Nucleus accumbens (tissue), 56 donors: Measurements from ENCODE around the gene ACAT2.
"Not testable (repeated sequence)": the region's sequence is repeated elsewhere in the genome, so short reads cannot be mapped to it uniquely, and the experiment has no call there.

ENCODE experiments used
- DNase-seq, 56 donors: peaks; one replicate each; lab custom pipeline; 2025; lab: John Stamatoyannopoulos, UW

The ACAT2 gene

DNA sequence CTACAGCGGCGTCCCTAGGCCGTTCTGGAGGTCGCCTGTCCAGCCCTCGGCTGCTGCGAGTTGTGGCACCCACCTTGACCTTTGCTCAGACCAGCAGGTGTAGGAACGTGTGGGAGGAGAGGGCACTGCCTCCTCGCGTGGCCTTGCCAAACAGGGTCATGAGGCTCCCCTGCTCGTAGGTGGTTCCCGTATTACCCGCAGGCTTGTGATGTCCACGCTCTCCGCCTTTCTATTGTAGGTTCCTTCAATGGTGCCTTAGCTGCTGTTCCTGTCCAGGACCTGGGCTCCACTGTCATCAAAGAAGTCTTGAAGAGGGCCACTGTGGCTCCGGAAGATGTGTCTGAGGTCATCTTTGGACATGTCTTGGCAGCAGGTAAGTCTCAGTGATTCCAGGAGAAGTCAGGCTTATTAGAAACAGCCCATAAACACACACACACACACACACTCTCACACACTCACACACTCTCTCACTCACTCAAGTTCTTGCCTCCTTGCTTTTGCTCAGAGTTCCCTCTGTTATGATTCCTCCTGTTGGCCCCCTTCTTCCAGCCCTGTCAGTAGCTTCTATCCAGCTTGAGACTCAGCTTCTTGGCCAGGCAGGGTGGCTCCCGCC, 942 bp downstream of the ACAT2 start:
- DNase-seq = peak in 8 of 56 donors; percentile 26 to 60 (median 43)

GRCh38 chr6:159766906-159767305, 5.1 kb downstream of the ACAT2 start:
- DNase-seq = no peak

DNA sequence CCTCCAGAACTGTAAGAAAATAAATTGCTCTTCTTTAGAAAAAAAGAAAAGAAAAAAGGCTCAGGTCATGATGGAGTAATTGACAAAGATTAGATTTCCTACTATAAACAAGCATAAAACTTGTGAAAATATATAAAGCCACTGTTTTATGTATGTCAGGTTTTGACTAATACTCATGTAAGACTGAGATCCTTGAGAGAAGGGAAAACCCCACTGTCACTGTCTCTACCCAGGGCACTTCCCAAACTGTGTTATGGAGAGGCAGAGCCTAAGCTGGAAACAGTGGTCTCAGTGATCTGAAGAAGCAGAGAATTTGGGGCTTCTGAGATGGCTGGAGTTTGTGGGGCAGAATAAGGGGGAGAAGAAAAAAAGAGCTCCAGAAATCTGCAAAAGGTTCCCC, 7.6 kb downstream of the ACAT2 start:
- no peak for DNase-seq

GRCh38 chr6:159772196-159772595, 10.4 kb downstream of the ACAT2 start:
- no peak for DNase-seq

DNA sequence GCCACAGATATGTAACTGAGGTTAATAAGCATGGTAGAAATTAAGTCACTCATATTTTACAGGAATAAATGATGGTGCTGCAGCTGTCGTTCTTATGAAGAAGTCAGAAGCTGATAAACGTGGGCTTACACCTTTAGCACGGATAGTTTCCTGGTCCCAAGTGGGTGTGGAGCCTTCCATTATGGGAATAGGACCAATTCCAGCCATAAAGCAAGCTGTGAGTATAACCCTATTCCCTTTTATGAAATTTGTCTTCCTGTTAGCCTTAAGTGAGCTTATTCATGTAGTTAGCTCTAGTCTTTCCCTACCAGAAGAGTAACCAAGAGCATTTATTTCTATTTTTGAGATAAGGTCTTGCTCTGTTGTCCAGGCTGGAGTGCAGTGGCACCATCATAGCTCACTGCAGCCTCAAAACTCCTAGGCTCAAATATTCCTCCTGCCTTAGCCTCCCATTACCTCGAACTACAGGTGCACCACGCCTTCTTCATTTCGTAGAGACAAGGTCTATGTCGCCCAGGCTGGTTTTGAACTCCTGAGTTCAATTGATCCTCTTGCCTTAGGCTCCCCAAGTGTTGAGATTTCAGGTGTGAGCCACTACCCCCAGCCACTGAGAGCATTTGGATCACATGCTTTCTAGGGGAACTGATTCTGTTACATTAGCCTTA, 15.5 kb downstream of the ACAT2 start:
- no peak for DNase-seq

DNA sequence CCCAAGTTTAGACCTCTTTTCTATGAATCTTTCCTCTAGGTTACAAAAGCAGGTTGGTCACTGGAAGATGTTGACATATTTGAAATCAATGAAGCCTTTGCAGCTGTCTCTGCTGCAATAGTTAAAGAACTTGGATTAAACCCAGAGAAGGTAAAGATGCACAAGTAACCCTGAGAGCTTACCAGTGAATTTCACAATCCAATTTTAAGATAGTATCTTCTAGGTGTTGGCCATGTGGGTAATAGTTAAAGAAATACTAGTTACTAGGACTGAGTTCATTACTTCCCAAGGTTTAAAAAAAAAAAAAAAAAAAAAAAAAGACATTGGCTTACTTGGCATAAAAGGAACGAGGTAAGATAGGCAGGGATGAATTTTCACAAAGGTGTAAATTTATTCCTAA, 16.3 kb downstream of the ACAT2 start:
- no peak for DNase-seq

DNA sequence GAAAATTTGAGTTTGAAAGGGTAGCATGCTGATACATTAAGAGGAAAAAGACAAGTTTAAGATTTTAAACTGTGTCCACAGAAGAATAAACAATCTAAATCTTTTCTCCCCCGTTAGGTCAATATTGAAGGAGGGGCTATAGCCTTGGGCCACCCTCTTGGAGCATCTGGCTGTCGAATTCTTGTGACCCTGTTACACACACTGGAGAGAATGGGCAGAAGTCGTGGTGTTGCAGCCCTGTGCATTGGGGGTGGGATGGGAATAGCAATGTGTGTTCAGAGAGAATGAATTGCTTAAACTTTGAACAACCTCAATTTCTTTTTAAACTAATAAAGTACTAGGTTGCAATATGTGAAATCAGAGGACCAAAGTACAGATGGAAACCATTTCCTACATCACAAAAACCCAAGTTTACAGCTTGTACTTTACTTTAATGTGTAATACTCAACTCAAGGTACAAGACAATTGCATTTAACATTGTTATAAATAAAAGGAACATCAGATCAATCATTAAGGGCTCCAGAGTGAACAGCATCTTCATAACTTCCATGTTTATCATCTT, 16.8 kb downstream of the ACAT2 start:
- no peak for DNase-seq

- no peak for DNase-seq
Measured at GRCh38 chr6:159788276-159788675, 26.4 kb downstream of the ACAT2 start.

DNA sequence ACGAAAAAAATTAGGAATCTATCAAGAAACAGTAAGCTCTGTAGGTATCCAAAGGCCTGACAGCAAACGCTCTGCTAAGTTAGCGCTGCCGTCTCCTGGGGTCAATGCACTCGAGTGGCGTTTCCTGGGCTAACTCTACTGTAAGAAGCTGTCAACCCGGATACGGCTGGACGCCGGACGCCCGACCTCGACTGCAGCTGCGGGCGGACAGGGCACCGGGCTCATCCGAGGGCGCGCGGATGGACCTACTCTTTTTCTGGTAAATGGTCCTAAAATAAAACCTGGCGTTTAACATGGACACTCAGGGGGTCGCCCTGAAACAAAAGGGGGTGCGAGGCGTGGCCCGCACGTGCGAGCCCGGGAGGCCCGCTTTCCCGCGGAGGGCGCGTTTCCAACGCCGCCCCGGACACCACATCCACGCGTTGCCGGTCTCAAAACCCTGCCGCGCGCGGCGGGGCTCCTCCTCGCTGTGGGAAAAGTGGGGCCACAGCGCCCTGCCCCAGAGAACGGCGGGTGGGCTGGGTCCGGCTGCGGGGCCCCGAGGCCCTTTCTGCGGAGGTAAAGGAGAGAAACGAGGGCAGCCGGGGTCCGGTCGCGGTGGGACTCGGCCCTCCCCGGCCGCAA, 27.0 kb downstream of the ACAT2 start:
- DNase-seq = peak in 5 of 56 donors; percentile 24 to 52 (median 46)

DNA sequence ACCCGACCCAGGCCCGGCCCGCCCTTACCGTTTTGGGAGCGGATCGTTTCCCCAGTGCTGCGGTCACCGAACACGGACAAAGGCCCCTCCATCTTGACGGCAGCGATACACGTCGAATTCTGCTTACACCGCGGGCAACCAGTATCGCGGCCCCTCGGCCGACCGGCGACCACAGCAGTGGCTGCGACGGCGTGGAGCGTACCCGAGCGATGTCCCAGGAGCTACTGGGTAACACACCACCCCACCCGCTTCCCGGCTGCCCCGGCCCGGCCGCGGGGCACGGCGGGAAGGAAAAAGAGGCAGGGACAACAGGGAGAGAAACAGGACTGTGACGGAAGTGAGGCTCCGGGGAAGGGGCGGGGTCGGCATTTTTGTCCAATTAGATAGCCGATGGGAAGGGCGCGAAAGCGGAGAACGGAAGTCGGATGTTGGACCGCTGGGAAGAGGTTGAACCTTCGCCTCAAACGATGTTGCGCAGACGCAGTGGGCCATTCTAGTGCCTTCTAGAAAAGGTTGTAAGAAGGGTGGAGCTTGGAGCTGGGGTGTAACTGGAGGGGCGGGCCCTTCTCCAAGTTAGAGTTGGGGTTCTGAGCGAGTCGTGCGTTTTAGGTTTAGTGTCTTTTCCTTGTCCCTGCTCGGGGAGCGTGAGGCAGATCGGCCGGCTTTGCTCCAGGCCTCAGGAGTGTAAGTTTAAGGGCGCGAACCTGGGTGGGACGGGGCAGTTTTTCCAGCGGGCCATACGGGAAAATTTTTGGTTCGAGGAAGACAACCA, 27.7 kb downstream of the ACAT2 start, which contains the start of gene TCP1:
Gene TCP1, minus strand, starts transcription at position 226 of the 772 bp plus-strand sequence. Its CDS starts 134 bp downstream, at position 92.
- peak; percentile 89 to 100 (median 99) for DNase-seq

DNA sequence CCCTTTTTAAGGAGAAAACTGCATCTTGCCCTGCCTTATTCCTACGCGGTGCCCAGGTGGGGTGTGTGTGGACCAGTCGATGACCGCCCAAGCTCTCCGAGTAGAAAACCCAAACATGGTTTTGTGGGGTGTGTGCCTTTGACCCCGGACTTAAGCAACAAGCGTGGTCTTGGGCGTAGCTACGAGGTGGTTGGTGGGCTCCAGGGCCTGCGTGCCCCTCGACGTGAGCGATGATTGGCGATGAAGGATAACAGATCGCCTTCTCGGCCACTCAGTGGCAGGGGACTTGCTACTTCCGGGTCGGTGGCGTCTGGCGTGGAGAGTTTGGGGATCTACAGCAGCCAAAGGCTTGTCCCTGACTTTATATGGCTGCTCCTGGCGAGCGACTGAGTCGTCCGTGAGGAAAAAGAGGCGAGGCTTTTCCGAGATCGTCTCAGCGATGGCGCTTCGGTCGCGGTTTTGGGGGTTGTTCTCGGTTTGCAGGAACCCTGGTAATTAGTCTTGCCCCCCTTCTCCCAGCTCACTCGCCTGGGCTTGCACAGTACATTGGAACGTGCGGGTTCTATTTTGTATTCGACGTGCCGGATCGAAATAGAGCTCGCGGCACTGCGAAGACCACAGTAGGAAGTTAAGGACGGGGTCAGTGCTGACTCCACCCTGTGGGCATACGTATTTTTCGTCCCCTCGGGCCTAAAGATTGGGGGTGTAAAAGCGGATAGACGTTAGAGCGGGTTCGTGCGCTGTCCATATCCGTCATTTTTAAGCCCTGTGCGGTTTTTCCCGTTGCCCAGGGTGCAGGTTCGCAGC, 28.5 kb downstream of the ACAT2 start, which contains the start of gene MRPL18:
Gene MRPL18, plus strand, starts transcription at position 319 of the 807 bp plus-strand sequence. Its CDS starts 121 bp downstream, at position 440.
- DNase-seq = peak; percentile 79 to 98 (median 94)

- peak in 1 of 56 donors; percentile 3 for DNase-seq
Measured at GRCh38 chr6:159790956-159791598, 29.2 kb downstream of the ACAT2 start.

GRCh38 chr6:159794976-159795375, 33.1 kb downstream of the ACAT2 start:
- not testable (repeated sequence) for DNase-seq

GRCh38 chr6:159797554-159797953, 35.7 kb downstream of the ACAT2 start:
- DNase-seq = no peak

GRCh38 chr6:159800141-159800865, 38.5 kb downstream of the ACAT2 start, which contains the start of gene PNLDC1:
Gene PNLDC1, plus strand, starts transcription at chr6:159800276. Its CDS starts 32 bp downstream, at chr6:159800308.
- peak in 5 of 56 donors; percentile 7 to 44 (median 14) for DNase-seq

GRCh38 chr6:159801935-159802334, 40.1 kb downstream of the ACAT2 start:
- DNase-seq = no peak

DNA sequence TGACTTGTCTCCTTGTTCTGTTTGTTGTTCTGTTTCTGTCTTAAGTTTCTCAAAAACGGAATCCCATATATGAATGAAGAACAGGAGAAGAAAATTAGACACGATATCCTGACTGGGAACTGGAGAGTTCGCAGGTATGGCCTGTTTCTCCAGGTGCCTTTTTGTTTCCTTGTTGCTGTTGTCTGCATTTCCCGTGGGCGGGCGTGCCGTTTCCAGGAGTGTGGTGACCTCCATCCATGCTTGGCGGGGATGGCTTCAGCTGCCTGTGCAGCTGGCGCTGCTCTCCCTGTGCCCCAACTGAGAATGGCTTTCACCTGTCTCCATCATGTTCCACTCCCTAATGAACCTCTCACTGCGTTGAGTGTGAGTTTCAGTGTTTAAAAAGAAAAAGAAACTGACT, 42.7 kb downstream of the ACAT2 start:
- no peak for DNase-seq

GRCh38 chr6:159805440-159806020, 43.7 kb downstream of the ACAT2 start:
- DNase-seq = no peak
